HFFc6 (cell line): ENCODE data around the gene GAS2. TPM values are rescaled to one million over a fixed set of nuclear protein-coding genes. Genes with fewer than 3 reads are reported as not detected.

Source experiments
- DNase-seq: peaks from one replicate; pipeline ENCODE4 v3.0.0-alpha.2; 2018
- H3K27ac Mint-ChIP-seq: 2 replicates; pipeline ENCODE4 v1.8.0; 2020; ENCODE audit warnings: mild to moderate bottlenecking, mixed read lengths
- H3K27me3 Mint-ChIP-seq: 2 replicates; pipeline ENCODE4 v1.8.0; 2021; ENCODE audit warnings: mild to moderate bottlenecking, moderate library complexity, mixed read lengths; ENCODE audit not compliant: insufficient read depth
- H3K36me3 Mint-ChIP-seq: 2 replicates; pipeline ENCODE4 v1.8.0; 2021; ENCODE audit warnings: low read depth, mixed read lengths
- H3K4me1 Mint-ChIP-seq: 2 replicates; pipeline ENCODE4 v1.8.0; 2020; ENCODE audit warnings: low read depth, mixed read lengths
- H3K4me3 Mint-ChIP-seq: 2 replicates; pipeline ENCODE4 v1.8.0; 2020; ENCODE audit warnings: mild to moderate bottlenecking, moderate library complexity, mixed read lengths
- H3K9me3 Mint-ChIP-seq: 2 replicates; pipeline ENCODE4 v1.8.0; 2020; ENCODE audit warnings: mild to moderate bottlenecking, mixed read lengths
- CTCF ChIP-seq: fragments of 200-600 bp; sonication (generic); IDR thresholded peaks from 2 replicates; pipeline ENCODE4 v1.5.0; 2021; ENCODE audit warnings: antibody characterized with exemption, mild to moderate bottlenecking
- long read RNA-seq: library from polyadenylated mRNA; unstranded; transcript quantifications from one replicate; pipeline ENCODE4 v2.0.0, GENCODE V29; 2019
- total RNA-seq, 6 experiments: library from RNA; stranded (reverse); fragmentation: NEBNext Ultra II Directional; extraction: Animal tissue kit (Norgen Biotek cat#: 25700); gene quantifications; 2 replicates in 1 of 6; 3 replicates in 5 of 6; pipeline ENCODE4 v1.2.3, GENCODE V29; 2021

Gene GAS2
- under 1 TPM; 0.30 to 0.57 (median 0.43) TPM for total RNA-seq
- long read RNA-seq, partial matches to known transcripts, result 0 of 1 reads
- long read RNA-seq, other reads (novel, unspliced or antisense), result 0 of 1 reads

- no peak for TF ChIP-seq CTCF
- H3K36me3 Mint-ChIP-seq, result no peaks in the 10 kb centered on the region
- H3K4me1 Mint-ChIP-seq, result no peaks in the 10 kb centered on the region
- no peak for DNase-seq
- no peak within 1 kb of the TSS for H3K27ac Mint-ChIP-seq
- no peak within 1 kb of the TSS for H3K4me3 Mint-ChIP-seq
- H3K9me3 Mint-ChIP-seq, result no peaks in the 10 kb centered on the region; the same call in 1 of the 2 replicates
- peaks cover 2% of the 10 kb centered on the region; the same call in 1 of the 2 replicates for H3K27me3 Mint-ChIP-seq
Observed at GRCh38 chr11:22666325-22666687, at the start of gene GAS2. GAS2 (plus strand) TSS chr11:22666611; CDS start chr11:22674870, 8,259 bp downstream.

- Mint-ChIP-seq H3K36me3 (0 out of 2 replicates have a peak, but pooled peaks cover 3% of the 10 kb centered on the region), H3K27me3 (no peaks in the 10 kb centered on the region), H3K27ac (no peak overlapping the region), H3K4me1 (no peaks in the 10 kb centered on the region), H3K4me3 (no peak overlapping the region), H3K9me3 (no peaks in the 10 kb centered on the region)
- no peak for TF ChIP-seq CTCF
- DNase-seq, result no peak
Observed at GRCh38 chr11:22617868-22618267, 48.5 kb upstream of the GAS2 start.

- Mint-ChIP-seq H3K4me3 (peak overlapping the region; percentile 99), H3K27me3 (no peaks in the 10 kb centered on the region), H3K36me3 (0 out of 2 replicates have a peak, but pooled peaks cover 2% of the 10 kb centered on the region), H3K9me3 (no peaks in the 10 kb centered on the region), H3K27ac (peak overlapping the region; percentile 96), H3K4me1 (peaks cover 20% of the 10 kb centered on the region)
- TF ChIP-seq CTCF, result peak; percentile 74
- peak; percentile 38 for DNase-seq
Observed at GRCh38 chr11:22624742-22625447, 41.5 kb upstream of the GAS2 start.

- H3K27me3 Mint-ChIP-seq, result no peaks in the 10 kb centered on the region
- peak within 1 kb of the TSS; percentile 96 for H3K27ac Mint-ChIP-seq
- TF ChIP-seq CTCF, result no peak
- H3K36me3 Mint-ChIP-seq, result no peaks in the 10 kb centered on the region
- H3K4me1 Mint-ChIP-seq, result peaks cover 20% of the 10 kb centered on the region
- DNase-seq, result peak; percentile 99
- H3K4me3 Mint-ChIP-seq, result peak within 1 kb of the TSS; percentile 99
- no peaks in the 10 kb centered on the region for H3K9me3 Mint-ChIP-seq
Observed at GRCh38 chr11:22625448-22626287, 40.7 kb upstream of the GAS2 start, which contains the start of gene FANCF. FANCF (minus strand) TSS chr11:22625823; CDS start chr11:22625810, 13 bp downstream.

- no peaks in the 10 kb centered on the region for H3K9me3 Mint-ChIP-seq
Observed at GRCh38 chr11:22626573-22627239, 39.7 kb upstream of the GAS2 start.

More at GRCh38 chr11:22626573-22627239, 39.7 kb upstream of the GAS2 start:
- Mint-ChIP-seq H3K4me1 (peaks cover 20% of the 10 kb centered on the region), H3K27ac (peak overlapping the region; percentile 96), H3K36me3 (no peaks in the 10 kb centered on the region), H3K27me3 (no peaks in the 10 kb centered on the region), H3K4me3 (peak overlapping the region; percentile 99)
- no peak for DNase-seq
- no peak for TF ChIP-seq CTCF
